Pancreas (tissue), 8 donors: Measurements from ENCODE around the gene RAB6A. TPM values are rescaled to one million over a fixed set of nuclear protein-coding genes. Genes with fewer than 3 reads are reported as not detected.

ENCODE experiments used
- polyA plus RNA-seq, 2 donors: library from polyadenylated mRNA; stranded (reverse); fragments of 200-250 nt; gene quantifications; one replicate each; pipeline ENCODE4 v1.2.3, GENCODE V29; 2013
- total RNA-seq, 6 donors: library from RNA; stranded (reverse); fragmentation: NEBNext Ultra II Directional in 4 of 6; extraction: Animal tissue kit (Norgen Biotek cat#: 25700) in 4 of 6; gene quantifications; one replicate each; pipeline versions ENCODE4 v1.2.1 to v1.2.4, GENCODE V29; 2021 to 2023
- donor health status: healthy with polysubstance abuse.
- donor health status: DM: no; HTN: no; CAD: no; lungs with moderate emphysema.
- donor health status: DM: no; HTN: no; CAD: no.
- donor health status: Bipolar disorder and iron deficiency.
- donor health status: DM: yes; HTN: yes; CAD: no.
- donor health status: DM: no; HTN: no; CAD: no.
- donor health status: DM: no; HTN: no; CAD: no.
- donor health status: DM: yes; HTN: yes; CAD: no.

The RAB6A gene
- total and polyA plus RNA-seq, 8 donors: 19.2 to 80.5 (median 49.2) TPM

Other genes with a start within 250 kb of the RAB6A start
- gene FAM168A, start 163.0 kb downstream of the RAB6A start, total RNA-seq: 10 to 100 TPM; 11.5 to 22.5 (median 14.5) TPM
- gene FAM168A, start 163.0 kb downstream of the RAB6A start, polyA plus RNA-seq: 1 to 10 TPM; 4.9 to 6.3 TPM
- gene PLEKHB1, start 114.5 kb downstream of the RAB6A start, total RNA-seq: 10 to 100 TPM; 11.8 to 26.7 (median 15.1) TPM
- 10 to 100 TPM; 17.6 to 22.2 TPM for gene PLEKHB1, start 114.5 kb downstream of the RAB6A start, polyA plus RNA-seq
- gene MRPL48, start 26.8 kb upstream of the RAB6A start, total RNA-seq: 10 to 100 TPM; 11.8 to 19.4 (median 17.1) TPM
- gene MRPL48, start 26.8 kb upstream of the RAB6A start, polyA plus RNA-seq: 10 to 100 TPM; 19.4 to 22.5 TPM
- 10 to 100 TPM; 19.0 to 37.7 (median 28.6) TPM for gene COA4, start 115.8 kb upstream of the RAB6A start, total RNA-seq
- 10 to 100 TPM; 43.5 to 47.8 TPM for gene COA4, start 115.8 kb upstream of the RAB6A start, polyA plus RNA-seq
- gene PAAF1, start 115.9 kb upstream of the RAB6A start, total RNA-seq: 10 to 100 TPM in 5 of 6 donors, 1 to 10 TPM in 1; 9.8 to 15.9 (median 11.4) TPM
- gene PAAF1, start 115.9 kb upstream of the RAB6A start, polyA plus RNA-seq: 10 to 100 TPM in 1 of 2 donors, 1 to 10 TPM in 1; 8.0 to 15.0 TPM
- 1 to 10 TPM in 1 of 6 donors, under 1 TPM in 5; 0.22 to 1.8 (median 0.41) TPM for gene DNAJB13, start 190.0 kb upstream of the RAB6A start, total RNA-seq
- gene DNAJB13, start 190.0 kb upstream of the RAB6A start, polyA plus RNA-seq: 1 to 10 TPM in 1 of 2 donors, under 1 TPM in 1; 0.99 to 2.1 TPM
- gene UCP2, start 221.8 kb upstream of the RAB6A start, total RNA-seq: 10 to 100 TPM in 4 of 6 donors, 1 to 10 TPM in 2; 4.6 to 19.4 (median 12.7) TPM
- 10 to 100 TPM in 1 of 2 donors, 1 to 10 TPM in 1; 10.0 to 16.1 TPM for gene UCP2, start 221.8 kb upstream of the RAB6A start, polyA plus RNA-seq
- gene UCP3, start 248.0 kb upstream of the RAB6A start, total RNA-seq: 1 to 10 TPM in 1 of 6 donors, under 1 TPM in 5; 0.32 to 1.5 (median 0.67) TPM
- 1 to 10 TPM; 2.0 TPM for gene UCP3, start 248.0 kb upstream of the RAB6A start, polyA plus RNA-seq